Stimulated activated CD8-positive, alpha-beta memory T cell treated with anti-CD3 and anti-CD28 coated beads, Interleukin-7, amount 100 ng/mL, for 1 hour (primary cell): Measurements from ENCODE around the gene BMERB1.
"Not testable (repeated sequence)": the region's sequence is repeated elsewhere in the genome, so short reads cannot be mapped to it uniquely, and the experiment has no call there.

Source experiments
- DNase-seq, 2 donors: peaks; one replicate each; pipeline ENCODE4 v3.0.0-alpha.2; 2020; ENCODE audit warnings: low read depth in 2 of 2

BMERB1 gene

GRCh38 chr16:15425861-15426260 is 8.5 kb upstream of the BMERB1 start:
- DNase-seq, result no peak

DNA sequence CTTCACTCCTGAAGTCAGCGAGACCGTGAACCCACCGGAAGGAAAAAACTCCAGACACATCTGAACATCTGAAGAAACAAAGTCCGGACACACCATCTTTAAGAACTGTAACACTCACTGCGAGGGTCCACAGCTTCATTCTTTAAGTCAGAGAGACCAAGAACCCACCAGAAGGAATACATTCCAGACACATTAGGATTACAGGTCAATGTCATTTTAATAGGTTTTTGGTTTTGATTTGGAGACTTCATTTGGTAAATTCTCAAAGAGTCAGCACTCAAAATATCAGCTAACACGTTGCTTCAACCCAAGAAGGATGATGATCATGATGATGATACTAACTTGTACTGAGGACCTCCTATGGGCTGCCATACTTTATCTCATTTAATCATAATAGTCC is 7.6 kb upstream of the BMERB1 start:
- DNase-seq, result no peak

- DNase-seq, result peak; percentile 27 to 28
These were observed 6.6 kb upstream of the BMERB1 start for GRCh38 chr16:15427648-15428239.

DNA sequence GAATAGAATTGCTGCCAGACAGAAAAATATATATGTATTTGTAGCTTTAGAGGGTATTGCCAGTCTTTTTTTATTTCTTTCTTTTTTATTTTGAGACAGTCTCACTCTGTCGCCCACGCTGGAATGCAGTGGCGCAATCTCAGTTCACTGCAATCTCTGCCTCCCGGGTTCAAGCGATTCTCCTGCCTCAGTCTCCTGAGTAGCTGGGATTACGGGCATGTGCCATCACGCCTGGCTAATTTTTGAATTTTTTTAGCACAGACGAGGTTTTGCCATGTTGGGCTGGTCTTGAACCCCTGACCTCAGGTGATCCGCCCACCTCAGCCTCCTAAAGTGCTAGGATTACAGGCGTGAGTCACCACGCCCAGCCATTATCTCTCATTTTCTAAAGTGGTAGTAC is 3.5 kb upstream of the BMERB1 start:
- DNase-seq, result not testable (repeated sequence)

DNA sequence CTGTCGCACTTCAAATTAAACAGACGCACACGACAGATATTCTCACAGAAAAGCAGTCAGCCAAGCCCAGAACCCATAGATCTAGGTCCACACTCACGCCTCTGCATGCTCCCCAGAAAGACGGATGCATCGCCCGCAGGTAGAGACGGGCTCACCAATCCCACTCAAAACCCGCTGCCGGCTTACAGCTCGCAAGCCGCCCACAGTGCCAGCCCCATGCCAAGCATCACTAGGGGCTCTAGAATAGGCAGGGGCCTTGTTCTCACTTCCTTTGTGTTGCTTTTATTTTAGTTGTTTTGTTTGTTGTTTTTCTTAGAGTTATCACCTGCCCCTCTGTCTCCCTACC is 336 bp upstream of the BMERB1 start:
- no peak for DNase-seq

- no peak for DNase-seq
These were observed 952 bp downstream of the BMERB1 start for GRCh38 chr16:15435216-15435864.

DNA sequence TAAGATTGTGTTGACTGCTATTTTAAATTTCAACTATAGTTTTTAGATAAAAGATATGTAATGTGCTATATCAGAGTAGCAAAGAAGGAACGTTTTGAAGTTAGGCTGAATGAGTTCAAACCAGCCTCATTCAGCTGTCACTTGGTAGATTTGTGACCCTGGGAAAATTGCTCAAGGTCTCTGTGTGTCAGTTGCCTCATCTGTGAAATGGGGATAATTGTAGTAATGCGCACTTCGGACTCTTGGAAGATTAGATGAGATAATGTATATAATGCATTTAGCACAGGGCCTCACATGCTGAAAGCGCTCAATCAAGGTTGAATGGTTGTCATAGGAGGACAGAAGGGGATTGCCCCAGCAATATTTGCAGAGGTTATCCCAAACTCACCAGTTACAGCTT is 4.7 kb downstream of the BMERB1 start:
- no peak for DNase-seq

GRCh38 chr16:15439521-15439920 is 5.1 kb downstream of the BMERB1 start:
- DNase-seq, result no peak

DNA sequence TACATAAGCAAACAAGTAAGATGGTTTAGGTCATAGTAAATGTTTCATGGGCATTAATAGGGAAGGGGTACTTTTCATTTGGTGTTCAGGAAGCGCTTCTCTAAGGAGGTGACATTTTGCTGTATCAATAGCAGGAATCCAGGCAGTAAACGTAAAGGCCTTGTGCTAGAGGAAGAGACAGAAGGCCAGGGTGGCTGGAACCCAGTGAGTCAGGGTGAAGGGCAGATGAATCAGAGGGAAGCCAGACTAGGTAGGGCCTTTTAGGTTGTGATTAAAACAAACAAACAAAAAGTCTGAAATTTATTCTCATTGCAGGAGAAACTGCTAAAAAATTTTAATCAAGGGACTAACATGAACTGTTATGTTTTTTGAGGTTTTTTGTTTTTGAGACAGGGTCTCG is 6.5 kb downstream of the BMERB1 start:
- no peak for DNase-seq

DNA sequence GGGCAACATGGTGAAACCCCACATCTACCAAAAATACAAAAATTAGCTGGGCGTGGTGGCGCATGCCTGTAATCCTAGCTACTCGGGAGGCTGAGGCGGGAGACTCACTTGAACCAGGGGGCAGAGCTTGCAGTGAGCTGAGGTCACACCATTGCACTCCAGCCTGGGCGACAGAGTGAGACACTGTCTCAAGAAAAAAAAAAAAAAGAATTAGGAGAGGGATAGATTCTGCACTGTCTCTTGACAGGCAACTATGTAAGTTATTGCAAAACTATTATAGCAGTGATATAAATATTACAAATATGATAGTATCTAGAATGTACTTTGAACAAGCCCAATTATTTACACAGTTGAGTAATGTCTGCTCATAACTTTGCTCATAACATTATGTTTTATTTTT is 7.8 kb downstream of the BMERB1 start:
- DNase-seq, result not testable (repeated sequence)

- DNase-seq, result no peak
These were observed 9.4 kb downstream of the BMERB1 start for GRCh38 chr16:15443753-15444152.

DNA sequence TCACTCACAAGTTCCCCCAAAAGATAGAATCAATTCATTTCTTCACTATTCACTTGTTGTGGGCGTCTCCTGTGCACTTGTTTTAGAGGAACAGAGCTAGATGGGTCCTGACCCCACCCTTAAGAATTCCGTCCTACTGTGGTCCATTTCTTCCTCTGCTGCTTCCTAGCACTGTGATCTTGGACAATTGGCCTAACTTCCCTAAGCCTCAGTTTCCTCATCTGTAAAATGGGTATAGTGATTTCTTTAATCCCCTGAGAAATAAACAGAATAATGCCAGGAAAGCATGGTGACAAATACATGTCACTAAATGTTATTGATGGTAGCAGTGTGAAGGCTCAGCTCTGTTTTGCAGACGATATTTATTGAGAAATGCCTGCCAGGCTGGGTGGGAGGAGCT is 9.9 kb downstream of the BMERB1 start:
- DNase-seq, result no peak

DNA sequence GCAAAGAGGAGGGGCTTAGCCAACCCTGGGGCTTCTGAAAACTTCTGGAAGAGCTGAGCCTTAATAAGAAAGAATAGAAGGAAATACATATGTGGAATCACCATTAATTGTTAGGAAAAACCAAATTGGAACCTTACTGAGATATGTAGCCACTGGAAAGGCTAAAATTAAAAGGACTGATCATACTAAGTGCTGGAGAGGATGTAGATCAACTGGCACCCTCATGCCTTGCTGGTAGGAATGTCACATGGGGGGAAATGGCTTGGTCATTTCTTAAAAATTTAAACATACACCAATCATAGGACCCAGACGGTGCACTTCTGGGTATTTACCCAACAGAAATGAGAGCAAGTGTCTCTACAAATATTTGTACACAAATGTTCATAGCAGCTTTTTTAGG is 11.1 kb downstream of the BMERB1 start:
- DNase-seq, result no peak

GRCh38 chr16:15446901-15447300 is 12.5 kb downstream of the BMERB1 start:
- DNase-seq, result no peak

DNA sequence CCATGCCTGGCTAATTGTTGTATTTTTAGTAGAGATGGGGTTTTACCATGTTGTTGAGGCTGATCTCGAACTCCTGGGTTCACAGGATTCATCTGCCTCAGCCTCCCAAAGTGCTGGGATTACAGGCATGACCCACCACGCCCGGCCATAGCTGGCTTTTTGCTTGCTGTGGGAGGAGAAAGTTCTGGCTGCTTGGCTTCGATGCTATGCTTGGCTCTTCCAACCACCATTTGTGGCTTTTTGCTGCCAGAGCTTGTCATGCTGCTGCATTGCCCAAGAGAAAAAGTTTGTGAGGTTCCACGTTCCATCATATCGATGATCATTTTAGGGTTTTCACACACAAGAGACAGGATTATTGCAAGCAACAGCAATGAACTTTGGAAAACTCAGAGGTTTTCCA is 16.2 kb downstream of the BMERB1 start:
- DNase-seq, result no peak

DNA sequence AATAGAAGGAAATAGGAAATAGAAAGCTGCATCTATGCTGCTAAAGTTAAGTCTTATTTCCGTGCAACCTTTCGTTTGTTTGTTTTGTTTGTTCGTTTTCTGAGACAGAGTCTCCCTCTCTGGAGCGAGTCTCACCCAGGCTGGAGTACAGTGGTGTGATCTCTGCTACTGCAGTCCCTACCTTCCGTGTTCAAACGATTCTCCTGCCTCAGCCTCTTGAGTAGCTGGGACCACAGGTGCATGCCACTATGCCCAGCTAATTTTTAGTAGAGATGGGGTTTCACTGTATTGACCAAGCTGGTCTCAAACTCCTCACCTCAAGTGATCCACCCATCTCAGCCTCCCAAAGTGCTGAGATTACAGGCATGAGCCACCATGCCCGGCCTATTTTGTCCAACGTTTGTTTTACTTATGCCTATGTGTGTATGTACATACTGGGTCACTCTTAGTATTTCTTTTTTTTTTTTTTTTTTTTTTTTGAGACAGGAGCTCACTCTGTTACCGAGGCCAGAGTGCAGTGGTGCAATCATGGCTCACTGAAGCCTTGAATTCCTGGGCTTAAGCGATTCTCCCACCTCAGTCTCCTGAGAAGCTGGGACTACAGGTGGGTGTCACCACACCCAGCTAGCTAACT is 16.8 kb downstream of the BMERB1 start:
- DNase-seq, result no peak

DNA sequence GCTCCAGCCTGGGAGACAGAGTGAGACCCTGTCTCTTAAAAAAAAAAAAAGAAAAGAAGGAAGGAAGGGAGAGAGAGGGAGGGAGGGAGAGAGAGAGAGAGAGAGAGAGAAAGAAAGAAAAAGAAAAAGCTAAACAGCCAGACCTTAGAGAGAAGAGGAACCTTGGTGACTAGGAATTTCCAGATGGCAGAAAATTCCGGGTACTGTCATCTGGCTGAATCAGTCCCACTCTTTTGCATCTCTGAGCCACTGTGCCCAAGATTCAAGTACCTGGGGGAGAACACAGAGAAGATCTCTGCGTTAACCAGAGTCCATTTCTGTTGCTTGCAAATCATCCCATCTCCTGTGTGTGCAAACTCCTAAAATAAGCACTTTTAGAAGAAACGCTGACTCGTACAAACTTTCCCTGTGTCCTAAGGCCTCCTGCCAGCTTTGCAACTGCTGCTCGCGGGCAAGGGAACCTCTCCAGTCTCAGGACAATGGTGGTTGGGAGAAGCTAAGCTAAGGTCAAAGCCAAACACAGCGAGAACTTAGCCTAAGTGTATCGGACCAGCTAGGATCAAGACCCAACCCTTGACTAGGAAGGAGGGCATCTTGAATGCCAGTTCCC is 18.0 kb downstream of the BMERB1 start:
- no peak for DNase-seq

- DNase-seq, result not testable (repeated sequence)
These were observed 18.9 kb downstream of the BMERB1 start for GRCh38 chr16:15453296-15453695.

DNA sequence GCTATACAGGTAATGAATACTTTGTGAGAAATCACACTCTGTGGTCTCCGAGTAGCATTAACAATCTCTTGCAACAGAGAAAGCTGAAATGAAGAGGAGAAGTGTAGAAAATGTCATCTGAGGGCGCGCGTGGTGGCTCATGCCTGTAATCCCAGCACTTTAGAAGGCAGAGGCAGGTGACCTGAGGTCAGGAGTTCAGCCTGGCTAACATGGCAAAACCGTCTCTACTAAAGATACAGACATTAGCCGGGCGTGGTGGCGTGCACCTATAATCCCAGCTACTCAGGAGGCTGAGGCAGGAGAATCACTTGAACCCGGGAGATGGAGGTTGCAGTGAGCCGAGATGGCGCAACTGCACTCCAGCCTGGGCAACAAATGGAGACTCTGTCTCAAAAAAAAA is 20.5 kb downstream of the BMERB1 start:
- not testable (repeated sequence) for DNase-seq

- DNase-seq, result no peak
These were observed 23.0 kb downstream of the BMERB1 start for GRCh38 chr16:15457400-15457799.

GRCh38 chr16:15457958-15458357 is 23.6 kb downstream of the BMERB1 start:
- no peak for DNase-seq

GRCh38 chr16:15459791-15460190 is 25.4 kb downstream of the BMERB1 start:
- no peak for DNase-seq

DNA sequence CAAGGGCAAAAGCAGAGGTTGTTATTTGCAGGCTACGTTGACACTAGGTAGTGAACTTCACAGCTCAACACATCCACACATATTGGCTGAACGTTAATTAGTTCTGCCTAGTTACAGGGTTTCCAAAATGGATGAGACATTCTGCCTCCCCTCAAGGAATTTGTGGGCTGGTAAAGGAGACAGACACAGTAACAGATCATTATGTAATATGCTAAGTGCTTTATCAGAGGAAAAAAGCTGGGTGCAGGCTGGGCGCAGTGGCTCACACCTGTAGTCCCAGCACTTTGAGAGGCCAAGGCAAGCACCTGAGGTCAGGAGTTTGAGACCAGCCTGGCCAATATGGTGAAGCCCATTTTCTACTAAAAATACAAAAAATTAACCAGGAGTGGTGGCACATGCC is 26.2 kb downstream of the BMERB1 start:
- DNase-seq, result no peak
